Activated T-helper 1 cell treated with anti-CD3 and anti-CD28 coated beads, Interleukin-2, amount 50 U/mL, for 16 hours (primary cell): ENCODE results near the gene CAMSAP3.
"Not testable (repeated sequence)": the region's sequence is repeated elsewhere in the genome, so short reads cannot be mapped to it uniquely, and the experiment has no call there.

Experiments
- DNase-seq, 2 donors: peaks; one replicate each; pipeline ENCODE4 v3.0.0-alpha.2; 2020; ENCODE audit warnings: low read depth in 1 of 2, low spot score in 1 of 2

Gene CAMSAP3

GRCh38 chr19:7632340-7633203, 36.9 kb downstream of the CAMSAP3 start:
- DNase-seq: no peak

GRCh38 chr19:7633698-7634097, 38.0 kb downstream of the CAMSAP3 start, which contains the start of gene PCP2:
Gene PCP2 (minus strand): TSS chr19:7633719. CDS start chr19:7633457, 262 bp downstream.
- no peak for DNase-seq

GRCh38 chr19:7635670-7636069, 40.0 kb downstream of the CAMSAP3 start:
- no peak for DNase-seq

- DNase-seq: no peak
Observed at GRCh38 chr19:7636317-7636690, 40.6 kb downstream of the CAMSAP3 start.

- peak; percentile 92 to 93 for DNase-seq
Observed at GRCh38 chr19:7636691-7637373, 41.2 kb downstream of the CAMSAP3 start, which contains the start of gene STXBP2. Gene STXBP2 (plus strand): TSS chr19:7637110. CDS start chr19:7637150, 40 bp downstream.

GRCh38 chr19:7637374-7638256, 42.0 kb downstream of the CAMSAP3 start:
- no peak for DNase-seq

GRCh38 chr19:7638802-7639465, 43.3 kb downstream of the CAMSAP3 start:
- DNase-seq: no peak

GRCh38 chr19:7639863-7640348, 44.2 kb downstream of the CAMSAP3 start:
- no peak for DNase-seq

- no peak for DNase-seq
Observed at GRCh38 chr19:7640803-7641202, 45.1 kb downstream of the CAMSAP3 start.

- DNase-seq: no peak
Observed at GRCh38 chr19:7641290-7642276, 45.9 kb downstream of the CAMSAP3 start.

GRCh38 chr19:7642295-7643030, 46.8 kb downstream of the CAMSAP3 start:
- DNase-seq: no peak

- DNase-seq: no peak
Observed at GRCh38 chr19:7643031-7643415, 47.4 kb downstream of the CAMSAP3 start.

- not testable (repeated sequence) for DNase-seq
Observed at GRCh38 chr19:7643629-7644549, 48.2 kb downstream of the CAMSAP3 start.

- no peak for DNase-seq
Observed at GRCh38 chr19:7644550-7644877, 48.9 kb downstream of the CAMSAP3 start.

- DNase-seq: no peak
Observed at GRCh38 chr19:7645163-7645562, 49.5 kb downstream of the CAMSAP3 start.

GRCh38 chr19:7645656-7646425, 50.2 kb downstream of the CAMSAP3 start:
- DNase-seq: no peak

- no peak for DNase-seq
Observed at GRCh38 chr19:7646426-7646700, 50.7 kb downstream of the CAMSAP3 start.
